Measurements from ENCODE around the gene DISP3.

Gene DISP3

GRCh38 chr1:11462224-11462923, 16.6 kb upstream of the DISP3 start:
- no peak for DNase-seq

- DNase-seq = no peak
Observed at GRCh38 chr1:11463177-11463576, 15.8 kb upstream of the DISP3 start.

GRCh38 chr1:11465307-11465706, 13.6 kb upstream of the DISP3 start:
- no peak for DNase-seq

- no peak for DNase-seq
Observed at GRCh38 chr1:11466416-11466815, 12.5 kb upstream of the DISP3 start.

GRCh38 chr1:11468878-11469277, 10.1 kb upstream of the DISP3 start:
- no peak for DNase-seq

- no peak for DNase-seq
Observed at GRCh38 chr1:11470912-11471311, 8.0 kb upstream of the DISP3 start.

- DNase-seq = no peak
Observed at GRCh38 chr1:11471473-11471872, 7.5 kb upstream of the DISP3 start.

- DNase-seq = no peak
Observed at GRCh38 chr1:11472284-11472683, 6.7 kb upstream of the DISP3 start.

GRCh38 chr1:11472741-11473140, 6.2 kb upstream of the DISP3 start:
- DNase-seq = no peak

- no peak for DNase-seq
Observed at GRCh38 chr1:11473491-11474034, 5.4 kb upstream of the DISP3 start.

GRCh38 chr1:11474826-11475225, 4.1 kb upstream of the DISP3 start:
- no peak for DNase-seq

- DNase-seq = no peak
Observed at GRCh38 chr1:11475748-11476147, 3.2 kb upstream of the DISP3 start.

- no peak for DNase-seq
Observed at GRCh38 chr1:11479375-11479979, 522 bp downstream of the DISP3 start.

GRCh38 chr1:11481019-11481418, 2.1 kb downstream of the DISP3 start:
- no peak for DNase-seq

- DNase-seq = no peak
Observed at GRCh38 chr1:11482198-11482597, 3.2 kb downstream of the DISP3 start.

- no peak for DNase-seq
Observed at GRCh38 chr1:11482701-11483479, 3.9 kb downstream of the DISP3 start.

GRCh38 chr1:11483581-11484320, 4.8 kb downstream of the DISP3 start:
- no peak for DNase-seq

GRCh38 chr1:11484321-11484655, 5.3 kb downstream of the DISP3 start:
- no peak for DNase-seq

- no peak for DNase-seq
Observed at GRCh38 chr1:11485191-11485590, 6.2 kb downstream of the DISP3 start.

- DNase-seq = no peak
Observed at GRCh38 chr1:11486231-11487009, 7.5 kb downstream of the DISP3 start.

- no peak for DNase-seq
Observed at GRCh38 chr1:11487196-11487751, 8.3 kb downstream of the DISP3 start.

GRCh38 chr1:11488201-11488770, 9.3 kb downstream of the DISP3 start:
- DNase-seq = no peak

All from NCI-H1105 (cell line).